ENCODE results near the gene VRK3.

DNA sequence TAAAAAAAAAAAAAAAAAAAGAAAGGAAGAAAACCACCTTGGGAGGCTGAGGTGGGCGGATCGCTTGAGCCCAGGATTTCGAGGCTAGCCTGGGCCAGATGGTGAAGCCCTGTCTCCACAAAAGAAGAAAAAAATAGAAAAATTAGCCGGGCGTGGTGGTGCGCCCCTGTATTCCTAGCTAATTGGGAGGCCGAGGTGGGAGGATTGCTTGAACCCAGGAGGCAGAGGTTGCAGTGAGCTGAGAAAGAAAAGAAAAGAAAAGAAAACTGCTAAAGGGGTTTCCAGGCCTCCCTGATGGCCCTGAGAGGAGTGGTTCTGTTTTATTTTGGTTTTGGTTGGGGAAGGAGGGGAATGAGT is 1.4 kb upstream of the VRK3 start:
- TF ChIP-seq, protein P1, sequence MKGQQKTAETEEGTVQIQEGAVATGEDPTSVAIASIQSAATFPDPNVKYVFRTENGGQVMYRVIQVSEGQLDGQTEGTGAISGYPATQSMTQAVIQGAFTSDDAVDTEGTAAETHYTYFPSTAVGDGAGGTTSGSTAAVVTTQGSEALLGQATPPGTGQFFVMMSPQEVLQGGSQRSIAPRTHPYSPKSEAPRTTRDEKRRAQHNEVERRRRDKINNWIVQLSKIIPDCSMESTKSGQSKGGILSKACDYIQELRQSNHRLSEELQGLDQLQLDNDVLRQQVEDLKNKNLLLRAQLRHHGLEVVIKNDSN (IDR thresholded peaks at IDR 0.05; ENCODE audit: borderline replicate concordance, low read depth) = no peak
- TF ChIP-seq GATA2 (CRISPR knock-in tag; IDR thresholded peaks at IDR 0.05) = no peak
- TF ChIP-seq, protein P2, sequence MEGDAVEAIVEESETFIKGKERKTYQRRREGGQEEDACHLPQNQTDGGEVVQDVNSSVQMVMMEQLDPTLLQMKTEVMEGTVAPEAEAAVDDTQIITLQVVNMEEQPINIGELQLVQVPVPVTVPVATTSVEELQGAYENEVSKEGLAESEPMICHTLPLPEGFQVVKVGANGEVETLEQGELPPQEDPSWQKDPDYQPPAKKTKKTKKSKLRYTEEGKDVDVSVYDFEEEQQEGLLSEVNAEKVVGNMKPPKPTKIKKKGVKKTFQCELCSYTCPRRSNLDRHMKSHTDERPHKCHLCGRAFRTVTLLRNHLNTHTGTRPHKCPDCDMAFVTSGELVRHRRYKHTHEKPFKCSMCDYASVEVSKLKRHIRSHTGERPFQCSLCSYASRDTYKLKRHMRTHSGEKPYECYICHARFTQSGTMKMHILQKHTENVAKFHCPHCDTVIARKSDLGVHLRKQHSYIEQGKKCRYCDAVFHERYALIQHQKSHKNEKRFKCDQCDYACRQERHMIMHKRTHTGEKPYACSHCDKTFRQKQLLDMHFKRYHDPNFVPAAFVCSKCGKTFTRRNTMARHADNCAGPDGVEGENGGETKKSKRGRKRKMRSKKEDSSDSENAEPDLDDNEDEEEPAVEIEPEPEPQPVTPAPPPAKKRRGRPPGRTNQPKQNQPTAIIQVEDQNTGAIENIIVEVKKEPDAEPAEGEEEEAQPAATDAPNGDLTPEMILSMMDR (IDR thresholded peaks at IDR 0.05) = no peak
- TF ChIP-seq EZH2phosphoT487 (IDR thresholded peaks at IDR 0.05; ENCODE audit: borderline replicate concordance, low read depth) = no peak
- no peak for TF ChIP-seq YY1 (IDR thresholded peaks at IDR 0.05; ENCODE audit: low read depth)
- no peak for TF ChIP-seq EP300 (IDR thresholded peaks at IDR 0.05; ENCODE audit: borderline replicate concordance in 1 of 2, low read depth in 1 of 2, low read length in 1 of 2)
- no peak for TF ChIP-seq REST (IDR thresholded peaks at IDR 0.05; ENCODE audit: low read depth, low read length)
- no peak for TF ChIP-seq TCF12 (IDR thresholded peaks at IDR 0.05)

Measured in SK-N-SH (cell line).